Measurements from ENCODE around the gene OSGEP.
A peak's percentile ranks its signal among the peaks of the same experiment; 100 is the strongest.

Gene OSGEP

GRCh38 chr14:20454516-20455354 lies at the start of gene OSGEP, which contains the start of gene APEX1:
TSS of gene OSGEP (minus strand) at chr14:20454812. CDS start at chr14:20454683, 129 bp downstream.
TSS of gene APEX1 (plus strand) at chr14:20455226. CDS start at chr14:20455646, 420 bp downstream.
- TF ChIP-seq CTCF (IDR thresholded peaks at IDR 0.05; ENCODE audit: insufficient read depth, low read length, missing control alignments), result no peak
- H3K4me3 ChIP-seq (ENCODE audit: low read depth, low read length), result peak within 1 kb of the TSS; percentile 96
- DNase-seq (ENCODE audit: low read depth, low spot score), result peak; percentile 90
- POLR2A ChIA-PET, result interaction anchor here (0.8 to 3.2 kb wide), 11 partner anchors 13 to 617 kb away, joined by 3 to 19 read pairs (median 7); partner anchors contain the start of genes KLHL33, PARP2, PNP and TEP1
- CTCF ChIA-PET, result interaction anchor here (1.0 to 8.4 kb wide), 5 partner anchors 29 to 153 kb away, joined by 3 to 46 read pairs (median 4); partner anchors contain the start of gene TEP1

DNA sequence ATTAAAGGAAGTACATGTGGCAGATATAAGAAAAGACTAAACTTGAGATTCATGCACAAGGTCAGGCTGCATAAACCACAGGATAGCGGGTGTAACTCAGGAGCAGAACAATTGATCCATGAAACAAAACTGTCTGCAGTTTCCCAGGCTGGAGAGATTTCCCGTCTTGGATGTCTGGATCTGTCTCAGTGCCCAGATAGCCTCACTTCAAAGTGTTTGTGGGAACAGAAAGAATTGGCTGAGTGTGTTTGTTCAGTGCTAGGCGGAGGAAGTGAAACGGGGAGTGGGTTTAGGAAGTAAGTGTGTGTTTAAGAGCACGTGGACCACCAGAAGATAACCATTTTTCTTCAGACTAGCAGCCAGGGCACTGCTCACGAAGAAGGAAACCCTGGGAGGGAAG lies 49.3 kb upstream of the OSGEP start:
- ChIA-PET POLR2A (no interaction called here), CTCF (no interaction called here)
- TF ChIP-seq CTCF (IDR thresholded peaks at IDR 0.05; ENCODE audit: insufficient read depth, low read length, missing control alignments), result no peak
- no peak overlapping the region for H3K4me3 ChIP-seq (ENCODE audit: low read depth, low read length)
- DNase-seq (ENCODE audit: low read depth, low spot score), result no peak

GRCh38 chr14:20501346-20501745 lies 46.7 kb upstream of the OSGEP start:
- H3K4me3 ChIP-seq (ENCODE audit: low read depth, low read length), result no peak overlapping the region
- DNase-seq (ENCODE audit: low read depth, low spot score), result no peak
- no peak for TF ChIP-seq CTCF (IDR thresholded peaks at IDR 0.05; ENCODE audit: insufficient read depth, low read length, missing control alignments)
- POLR2A ChIA-PET, result no interaction called here
- CTCF ChIA-PET, result no interaction called here

DNA sequence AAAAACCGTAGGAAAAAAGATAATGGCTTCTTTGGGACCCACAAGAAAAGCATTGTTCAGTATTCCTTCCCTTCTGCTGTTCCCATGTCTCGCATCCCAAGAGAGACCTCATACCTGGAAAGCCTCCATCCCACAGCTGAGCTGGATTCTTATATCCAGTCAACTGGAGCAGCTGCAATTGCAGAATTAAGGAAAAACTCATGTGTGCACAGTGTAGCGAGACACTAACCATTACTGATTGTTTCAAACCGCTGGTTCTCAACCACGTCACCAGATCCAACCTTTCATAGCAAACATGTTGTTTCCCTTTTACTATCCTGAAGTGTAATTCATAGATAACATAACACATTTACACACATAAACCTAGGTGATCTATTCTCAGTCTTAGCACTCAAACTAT lies 45.3 kb upstream of the OSGEP start:
- no peak for DNase-seq (ENCODE audit: low read depth, low spot score)
- ChIA-PET CTCF (interaction anchor here (0.9 kb wide), 1 partner anchor 22 kb away, joined by 3 read pairs; no protein-coding TSS in a partner anchor), POLR2A (no interaction called here)
- no peak for TF ChIP-seq CTCF (IDR thresholded peaks at IDR 0.05; ENCODE audit: insufficient read depth, low read length, missing control alignments)
- H3K4me3 ChIP-seq (ENCODE audit: low read depth, low read length), result no peak overlapping the region

GRCh38 chr14:20499108-20499507 lies 44.5 kb upstream of the OSGEP start:
- POLR2A ChIA-PET, result no interaction called here
- CTCF ChIA-PET, result interaction anchor here (0.9 kb wide), 1 partner anchor 21 kb away, joined by 3 read pairs; no protein-coding TSS in a partner anchor
- TF ChIP-seq CTCF (IDR thresholded peaks at IDR 0.05; ENCODE audit: insufficient read depth, low read length, missing control alignments), result no peak
- H3K4me3 ChIP-seq (ENCODE audit: low read depth, low read length), result no peak overlapping the region
- DNase-seq (ENCODE audit: low read depth, low spot score), result no peak

DNA sequence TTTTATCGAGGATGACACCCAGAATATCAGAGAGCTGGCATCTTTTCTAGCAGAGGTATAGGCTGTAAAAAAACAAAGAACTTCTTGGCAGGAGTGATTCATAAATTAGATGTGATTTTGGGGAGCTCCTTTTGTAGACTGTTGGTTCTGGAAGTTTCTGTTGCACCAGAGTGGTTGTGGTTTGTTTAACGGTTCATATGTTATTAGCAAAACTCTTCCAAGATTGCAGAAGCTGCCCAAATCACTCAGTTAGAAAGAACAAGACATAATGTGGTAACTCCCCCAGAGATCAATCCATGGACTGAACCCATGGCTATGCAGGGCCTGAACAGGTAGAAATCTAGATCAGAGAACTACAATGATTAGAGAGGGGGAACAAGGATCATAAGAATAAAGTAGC lies 44.0 kb upstream of the OSGEP start:
- H3K4me3 ChIP-seq (ENCODE audit: low read depth, low read length), result no peak overlapping the region
- no peak for DNase-seq (ENCODE audit: low read depth, low spot score)
- POLR2A ChIA-PET, result no interaction called here
- CTCF ChIA-PET, result no interaction called here
- no peak for TF ChIP-seq CTCF (IDR thresholded peaks at IDR 0.05; ENCODE audit: insufficient read depth, low read length, missing control alignments)

Data from AG04449 (cell line).